Spinal cord (tissue), 10 donors: ENCODE data around the gene KCNAB1. TPM values are rescaled to one million over a fixed set of nuclear protein-coding genes. Genes with fewer than 3 reads are reported as not detected.

Source experiments
- DNase-seq, 6 donors: peaks; one replicate each; pipeline versions ENCODE4 v3.0.0 to v3.0.0-alpha.2; 2013 to 2015; ENCODE audit warnings: low spot score in 6 of 6, low read depth in 4 of 6
- H3K27ac ChIP-seq: one replicate; pipeline ENCODE4 v1.5.1; 2013; ENCODE audit warnings: low read depth, low read length, control low read depth
- H3K27me3 ChIP-seq: one replicate; pipeline ENCODE4 v1.6.1; 2013; ENCODE audit warnings: low read length; ENCODE audit not compliant: control insufficient read depth, insufficient read depth
- H3K36me3 ChIP-seq: one replicate; pipeline ENCODE4 v1.6.1; 2013; ENCODE audit warnings: low read length; ENCODE audit not compliant: control insufficient read depth, insufficient read depth
- H3K4me1 ChIP-seq: one replicate; pipeline ENCODE4 v1.6.1; 2013; ENCODE audit warnings: low read length; ENCODE audit not compliant: control insufficient read depth, insufficient read depth
- H3K4me3 ChIP-seq: one replicate; pipeline ENCODE4 v1.5.1; 2013; ENCODE audit warnings: low read depth, low read length, control low read depth
- H3K9me3 ChIP-seq: one replicate; pipeline ENCODE4 v1.6.1; 2013; ENCODE audit warnings: low read length; ENCODE audit not compliant: control insufficient read depth, insufficient read depth
- WGBS: methylation state at CpG from one replicate; pipeline ENCODE4 v1.1.5; 2013; ENCODE audit warnings: missing lambda C conversion rate; ENCODE audit not compliant: insufficient coverage; 5-methylcytosine and 5-hydroxymethylcytosine counted together
- polyA plus RNA-seq, 2 donors: library from polyadenylated mRNA; unstranded; fragments of 120-200 nt; gene quantifications; one replicate each; pipeline ENCODE4 v1.2.1, GENCODE V29; 2013; ENCODE audit not compliant: insufficient read length in 2 of 2
- total RNA-seq, 2 donors: library from RNA; depleted of rRNA in 1 of 2; stranded (reverse); fragments of 120-200 nt in 1 of 2; fragments of >200 nt in 1 of 2; gene quantifications; one replicate each; pipeline versions ENCODE4 v1.2.3 to v1.2.4, GENCODE V29; 2013 to 2014
- donor health status: healthy.

The KCNAB1 gene
- total and polyA plus RNA-seq, 4 donors, result 10.1 to 27.5 (median 22.6) TPM

GRCh38 chr3:156577736-156578135 lies 457.4 kb downstream of the KCNAB1 start:
- H3K27me3 ChIP-seq, result peaks cover 3% of the 10 kb centered on the region
- no peak for DNase-seq
- H3K4me1 ChIP-seq, result no peaks in the 10 kb centered on the region
- H3K36me3 ChIP-seq, result no peaks in the 10 kb centered on the region
- no peaks in the 10 kb centered on the region for H3K9me3 ChIP-seq
- no peak overlapping the region for H3K27ac ChIP-seq
- H3K4me3 ChIP-seq, result no peak overlapping the region

GRCh38 chr3:156579427-156579851 lies 459.1 kb downstream of the KCNAB1 start:
- Histone ChIP-seq H3K9me3 (no peaks in the 10 kb centered on the region), H3K4me1 (no peaks in the 10 kb centered on the region), H3K27me3 (no peaks in the 10 kb centered on the region), H3K4me3 (no peak overlapping the region), H3K27ac (no peak overlapping the region), H3K36me3 (no peaks in the 10 kb centered on the region)
- DNase-seq, result no peak
- 100% methylated on average over 1 of the region's 2 CpGs for WGBS

- DNase-seq, result no peak
- WGBS, result 100% methylated on average over 1 of the region's 4 CpGs
- Histone ChIP-seq H3K27me3 (no peaks in the 10 kb centered on the region), H3K4me3 (no peak overlapping the region), H3K36me3 (no peaks in the 10 kb centered on the region), H3K27ac (no peak overlapping the region), H3K4me1 (no peaks in the 10 kb centered on the region), H3K9me3 (no peaks in the 10 kb centered on the region)
Observed at GRCh38 chr3:156581033-156581432, 460.7 kb downstream of the KCNAB1 start.

GRCh38 chr3:156581954-156582353 lies 461.6 kb downstream of the KCNAB1 start:
- Histone ChIP-seq H3K27ac (no peak overlapping the region), H3K27me3 (no peaks in the 10 kb centered on the region), H3K9me3 (no peaks in the 10 kb centered on the region), H3K4me3 (no peak overlapping the region), H3K36me3 (no peaks in the 10 kb centered on the region), H3K4me1 (no peaks in the 10 kb centered on the region)
- DNase-seq, result no peak

GRCh38 chr3:156582532-156583183 lies 462.3 kb downstream of the KCNAB1 start:
- Histone ChIP-seq H3K36me3 (no peaks in the 10 kb centered on the region), H3K4me1 (no peaks in the 10 kb centered on the region), H3K4me3 (no peak overlapping the region), H3K9me3 (no peaks in the 10 kb centered on the region), H3K27me3 (no peaks in the 10 kb centered on the region), H3K27ac (no peak overlapping the region)
- no peak for DNase-seq
- 100% methylated on average over 3 of the region's 4 CpGs for WGBS

GRCh38 chr3:156583469-156583868 lies 463.1 kb downstream of the KCNAB1 start:
- H3K4me1 ChIP-seq, result no peaks in the 10 kb centered on the region
- no peaks in the 10 kb centered on the region for H3K27me3 ChIP-seq
- H3K27ac ChIP-seq, result no peak overlapping the region
- no peaks in the 10 kb centered on the region for H3K9me3 ChIP-seq
- H3K36me3 ChIP-seq, result no peaks in the 10 kb centered on the region
- DNase-seq, result no peak
- no peak overlapping the region for H3K4me3 ChIP-seq

- Histone ChIP-seq H3K27ac (no peak overlapping the region), H3K4me3 (no peak overlapping the region)
- no CpG with 5 or more reads among the region's 5 CpGs for WGBS
Observed at GRCh38 chr3:156586905-156587759, 466.8 kb downstream of the KCNAB1 start.

GRCh38 chr3:156587760-156588069 lies 467.3 kb downstream of the KCNAB1 start:
- 33% methylated on average over 1 of the region's 1 CpG for WGBS
- H3K4me3 ChIP-seq, result no peak overlapping the region
- no peak overlapping the region for H3K27ac ChIP-seq
- H3K9me3 ChIP-seq, result no peaks in the 10 kb centered on the region
- no peaks in the 10 kb centered on the region for H3K27me3 ChIP-seq
- no peak for DNase-seq
- H3K36me3 ChIP-seq, result no peaks in the 10 kb centered on the region
- H3K4me1 ChIP-seq, result no peaks in the 10 kb centered on the region

More at GRCh38 chr3:156586905-156587759, 466.8 kb downstream of the KCNAB1 start:
- no peaks in the 10 kb centered on the region for H3K9me3 ChIP-seq
- H3K4me1 ChIP-seq, result no peaks in the 10 kb centered on the region
- H3K36me3 ChIP-seq, result no peaks in the 10 kb centered on the region
- no peaks in the 10 kb centered on the region for H3K27me3 ChIP-seq
- DNase-seq, result no peak
